GM12865 (cell line): ENCODE measurements around the gene BTBD9.
A peak's percentile ranks its signal among the peaks of the same experiment; 100 is the strongest.

Experiments used
- DNase-seq: peaks from one replicate; pipeline ENCODE4 v3.0.0; 2010; ENCODE audit warnings: low read depth
- H3K4me3 ChIP-seq: 2 replicates; pipeline ENCODE4 v1.5.1; 2011; ENCODE audit warnings: mild to moderate bottlenecking, low read depth, low read length, control low read depth
- TF ChIP-seq, protein P1 (sequence below): IDR thresholded peaks from 2 replicates; pipeline ENCODE4 v1.5.1; 2011; ENCODE audit warnings: low read length, control low read depth, low read depth, inconsistent platforms; ENCODE audit not compliant: insufficient read depth; ENCODE audit errors: missing control alignments

The BTBD9 gene

DNA sequence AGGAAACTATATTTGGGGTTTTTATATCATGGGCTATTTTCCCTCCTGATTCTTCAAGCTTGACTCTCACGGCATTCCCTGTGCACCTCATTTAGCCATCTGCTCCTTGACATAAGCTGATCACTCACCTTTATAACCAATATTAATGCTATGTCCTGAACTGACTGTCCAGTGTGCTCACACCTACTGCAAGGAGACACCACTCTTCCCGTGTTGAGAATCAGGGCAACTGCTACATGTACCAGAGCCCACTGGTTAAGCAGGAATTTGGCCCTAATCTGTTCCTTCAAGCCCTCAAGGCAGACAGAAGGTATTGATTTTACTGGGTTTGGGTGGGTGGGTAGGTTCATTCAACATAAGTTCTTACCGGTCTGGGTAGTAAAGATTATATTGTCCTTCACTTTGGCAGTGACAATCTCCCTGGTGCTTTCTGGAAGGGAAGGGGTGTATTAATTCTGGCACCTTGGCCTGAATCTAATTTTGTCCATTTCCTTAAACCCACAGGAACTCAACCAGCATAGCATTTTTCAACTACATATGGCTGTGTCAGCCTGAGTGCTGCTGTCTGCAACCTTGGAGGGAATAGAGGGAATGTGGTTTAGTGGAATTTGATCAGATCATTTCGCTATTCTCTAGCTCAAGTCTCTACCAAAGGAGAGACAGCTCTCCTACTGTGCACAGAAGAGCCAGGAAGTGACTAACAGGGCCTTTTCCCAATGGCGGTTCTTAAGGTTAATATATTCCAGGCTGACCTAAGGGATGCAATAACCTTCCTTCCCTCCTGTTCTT lies 293.2 kb downstream of the BTBD9 start:
- TF ChIP-seq, protein P1, sequence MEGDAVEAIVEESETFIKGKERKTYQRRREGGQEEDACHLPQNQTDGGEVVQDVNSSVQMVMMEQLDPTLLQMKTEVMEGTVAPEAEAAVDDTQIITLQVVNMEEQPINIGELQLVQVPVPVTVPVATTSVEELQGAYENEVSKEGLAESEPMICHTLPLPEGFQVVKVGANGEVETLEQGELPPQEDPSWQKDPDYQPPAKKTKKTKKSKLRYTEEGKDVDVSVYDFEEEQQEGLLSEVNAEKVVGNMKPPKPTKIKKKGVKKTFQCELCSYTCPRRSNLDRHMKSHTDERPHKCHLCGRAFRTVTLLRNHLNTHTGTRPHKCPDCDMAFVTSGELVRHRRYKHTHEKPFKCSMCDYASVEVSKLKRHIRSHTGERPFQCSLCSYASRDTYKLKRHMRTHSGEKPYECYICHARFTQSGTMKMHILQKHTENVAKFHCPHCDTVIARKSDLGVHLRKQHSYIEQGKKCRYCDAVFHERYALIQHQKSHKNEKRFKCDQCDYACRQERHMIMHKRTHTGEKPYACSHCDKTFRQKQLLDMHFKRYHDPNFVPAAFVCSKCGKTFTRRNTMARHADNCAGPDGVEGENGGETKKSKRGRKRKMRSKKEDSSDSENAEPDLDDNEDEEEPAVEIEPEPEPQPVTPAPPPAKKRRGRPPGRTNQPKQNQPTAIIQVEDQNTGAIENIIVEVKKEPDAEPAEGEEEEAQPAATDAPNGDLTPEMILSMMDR = no peak
- no peak for DNase-seq
- H3K4me3 ChIP-seq = no peak overlapping the region

DNA sequence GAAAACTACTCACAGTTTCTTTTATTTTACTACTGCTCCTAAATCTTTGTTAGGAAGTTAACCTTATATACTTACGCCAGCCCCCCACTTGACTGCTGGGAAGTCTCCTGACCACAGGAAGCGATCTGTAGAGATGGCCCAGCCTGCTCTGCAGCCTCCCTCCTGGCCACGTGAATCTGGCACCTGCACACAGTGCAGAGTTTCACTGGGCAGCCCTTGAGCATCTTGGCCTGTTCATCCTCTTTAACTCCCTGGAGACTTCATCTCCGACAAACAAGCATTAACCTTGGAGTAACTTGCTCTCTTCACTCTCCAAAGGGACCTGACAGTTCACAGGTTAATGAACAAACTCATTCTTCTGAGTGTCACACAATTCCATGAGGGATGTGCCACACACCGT lies 294.1 kb downstream of the BTBD9 start:
- H3K4me3 ChIP-seq = no peak overlapping the region
- TF ChIP-seq, protein P1 = no peak
- peak; percentile 25 for DNase-seq

DNA sequence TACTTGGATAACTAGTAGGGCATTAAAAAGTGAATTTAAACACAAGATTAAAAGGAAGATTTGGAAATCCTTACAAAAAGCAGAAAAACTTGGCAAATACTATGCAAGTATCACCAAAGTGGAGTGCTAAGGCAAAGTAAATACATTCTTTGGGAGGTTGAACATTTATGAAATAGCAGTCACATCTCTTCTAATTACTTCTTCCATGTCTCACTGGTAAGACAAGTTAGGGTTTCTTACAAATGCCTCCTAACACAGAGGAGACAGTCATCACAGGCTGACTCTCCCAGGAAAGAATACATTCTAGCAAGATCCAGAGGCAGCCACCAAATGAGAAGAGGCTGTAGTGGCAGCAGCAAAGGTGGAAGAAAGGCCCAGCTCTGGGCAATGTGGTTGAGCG lies 298.2 kb downstream of the BTBD9 start:
- no peak for DNase-seq
- H3K4me3 ChIP-seq = no peak overlapping the region
- TF ChIP-seq, protein P1 = no peak

DNA sequence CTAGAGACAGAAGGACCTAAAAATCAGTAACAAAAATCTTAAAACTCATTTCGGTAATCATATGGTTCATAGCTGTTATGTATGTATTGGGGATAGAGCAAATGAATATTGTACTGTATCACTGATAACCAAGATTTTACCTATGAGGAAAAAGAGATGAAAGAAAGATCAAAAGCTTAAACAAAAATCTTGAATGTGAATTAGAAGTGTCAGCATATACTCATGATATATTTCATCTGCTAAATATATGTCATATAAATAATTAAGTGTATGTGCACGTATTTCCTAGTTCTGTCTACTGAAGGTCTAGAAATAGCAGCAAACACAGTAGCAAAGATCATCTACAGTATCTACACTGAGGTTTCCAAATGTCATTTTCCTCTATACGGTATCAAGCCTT lies 299.8 kb downstream of the BTBD9 start:
- TF ChIP-seq, protein P1 = no peak
- DNase-seq = no peak
- no peak overlapping the region for H3K4me3 ChIP-seq

DNA sequence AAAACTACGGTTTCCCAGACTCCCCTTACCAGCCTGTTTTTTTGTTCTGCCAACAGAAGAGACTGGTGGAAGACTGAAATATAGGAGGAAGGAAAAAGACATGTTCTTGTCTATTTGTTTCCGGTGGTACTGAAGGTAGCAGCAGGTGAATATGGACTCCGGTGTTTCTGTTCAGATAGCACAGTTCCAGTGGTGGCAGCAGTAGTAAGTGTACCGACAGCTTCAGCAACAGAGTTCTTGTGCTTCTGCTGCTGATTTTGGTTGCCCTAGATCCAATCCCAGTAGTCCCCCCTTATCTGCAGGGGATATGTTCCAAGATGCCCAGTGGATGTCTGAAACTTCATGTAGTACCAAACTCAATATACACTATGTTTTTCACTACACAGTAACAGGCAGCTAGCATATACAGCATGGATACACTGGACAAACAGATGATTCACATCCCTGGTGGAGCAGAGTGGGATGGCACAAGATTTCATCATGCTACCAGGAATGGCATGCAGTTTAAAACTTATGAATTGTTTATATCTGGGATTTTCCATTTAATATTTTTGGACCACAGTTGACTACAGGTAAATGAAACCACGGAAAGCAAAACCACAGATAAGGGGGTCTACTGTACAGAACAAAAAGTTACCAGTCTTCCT lies 301.8 kb downstream of the BTBD9 start:
- H3K4me3 ChIP-seq = no peak overlapping the region
- TF ChIP-seq, protein P1 = no peak
- no peak for DNase-seq

DNA sequence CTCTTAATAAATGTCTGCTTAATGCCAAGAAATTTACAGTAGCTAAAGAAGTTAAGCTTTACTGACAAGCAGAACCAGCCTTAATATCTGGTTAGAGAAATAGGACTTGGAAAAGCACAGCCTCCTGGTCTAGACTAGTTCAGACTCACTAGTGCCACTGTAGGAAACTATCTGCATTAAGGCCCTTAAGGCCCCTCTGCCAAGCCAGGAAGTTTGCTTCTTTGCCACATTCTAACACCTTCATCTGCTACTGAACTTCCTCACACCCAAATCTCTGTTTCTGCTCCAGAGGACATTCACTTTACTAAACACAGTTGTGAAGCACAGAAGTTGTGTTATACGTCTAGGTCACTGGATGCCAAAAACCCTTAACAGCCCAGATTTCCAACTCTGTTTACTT lies 302.8 kb downstream of the BTBD9 start:
- TF ChIP-seq, protein P1 = no peak
- H3K4me3 ChIP-seq = no peak overlapping the region
- DNase-seq = no peak
